GM19328 (cell line): Measurements from ENCODE around the gene USP19.
A peak's percentile ranks its signal among the peaks of the same experiment; 100 is the strongest.

Experiments
- ATAC-seq: cut with Tn5 transposase; IDR thresholded peaks from one replicate; pipeline ENCODE4 v1.9.1; 2021; ENCODE audit warnings: mild to moderate bottlenecking, moderate library complexity; ENCODE audit not compliant: unreplicated experiment

Gene USP19

GRCh38 chr3:49133226-49133951 lies 12.8 kb upstream of the USP19 start:
- ATAC-seq, result no peak

- ATAC-seq, result no peak
These were observed 12.0 kb upstream of the USP19 start, which contains the start of gene LAMB2 for GRCh38 chr3:49132437-49133225. Gene LAMB2 (minus strand): TSS chr3:49133050. CDS start chr3:49132867, 183 bp downstream.

- no peak for ATAC-seq
These were observed 11.4 kb upstream of the USP19 start for GRCh38 chr3:49132073-49132436.

- no peak for ATAC-seq
These were observed 11.0 kb upstream of the USP19 start for GRCh38 chr3:49131576-49131975.

GRCh38 chr3:49131040-49131439 lies 10.4 kb upstream of the USP19 start:
- ATAC-seq, result no peak

GRCh38 chr3:49124991-49125670 lies 4.5 kb upstream of the USP19 start:
- no peak for ATAC-seq

- no peak for ATAC-seq
These were observed 3.6 kb upstream of the USP19 start for GRCh38 chr3:49124203-49124602.

- ATAC-seq, result no peak
These were observed 3.1 kb upstream of the USP19 start for GRCh38 chr3:49123687-49124086.

GRCh38 chr3:49122886-49123545 lies 2.4 kb upstream of the USP19 start:
- no peak for ATAC-seq

- no peak for ATAC-seq
These were observed 1.8 kb upstream of the USP19 start for GRCh38 chr3:49122451-49122850.

- no peak for ATAC-seq
These were observed 1.4 kb upstream of the USP19 start for GRCh38 chr3:49122022-49122421.

GRCh38 chr3:49121132-49121736 lies 611 bp upstream of the USP19 start:
- ATAC-seq, result peak; percentile 6

GRCh38 chr3:49120096-49120437 lies 556 bp downstream of the USP19 start:
- no peak for ATAC-seq

- no peak for ATAC-seq
These were observed 1.2 kb downstream of the USP19 start for GRCh38 chr3:49119439-49119838.

- no peak for ATAC-seq
These were observed 1.6 kb downstream of the USP19 start for GRCh38 chr3:49119036-49119435.

GRCh38 chr3:49112262-49112661 lies 8.4 kb downstream of the USP19 start:
- ATAC-seq, result no peak

GRCh38 chr3:49111347-49111746 lies 9.3 kb downstream of the USP19 start:
- no peak for ATAC-seq

GRCh38 chr3:49110780-49111179 lies 9.8 kb downstream of the USP19 start:
- no peak for ATAC-seq

- no peak for ATAC-seq
These were observed 12.3 kb downstream of the USP19 start for GRCh38 chr3:49108346-49108745.

GRCh38 chr3:49104427-49105291 lies 16.0 kb downstream of the USP19 start, which contains the start of gene QARS1:
Gene QARS1 (minus strand): TSS chr3:49104757. CDS start chr3:49104733, 24 bp downstream.
- peak; percentile 79 for ATAC-seq
